PC-3 (cell line): ENCODE measurements around the gene C2orf74.

ENCODE experiments used
- EZH2 ChIP-seq: fragments of 300-600 bp; sonication (generic); IDR thresholded peaks from one replicate; pipeline ENCODE4 v1.6.1; 2017; ENCODE audit warnings: antibody characterized with exemption, mild to moderate bottlenecking, low read length; ENCODE audit not compliant: unreplicated experiment
- TF ChIP-seq, protein P1 (sequence below): fragments of 300-600 bp; sonication (generic); conservative IDR thresholded peaks from 2 replicates; pipeline ENCODE4 v1.5.1; 2017; ENCODE audit warnings: antibody characterized with exemption, low read depth, mild to moderate bottlenecking, low read length

DNA sequence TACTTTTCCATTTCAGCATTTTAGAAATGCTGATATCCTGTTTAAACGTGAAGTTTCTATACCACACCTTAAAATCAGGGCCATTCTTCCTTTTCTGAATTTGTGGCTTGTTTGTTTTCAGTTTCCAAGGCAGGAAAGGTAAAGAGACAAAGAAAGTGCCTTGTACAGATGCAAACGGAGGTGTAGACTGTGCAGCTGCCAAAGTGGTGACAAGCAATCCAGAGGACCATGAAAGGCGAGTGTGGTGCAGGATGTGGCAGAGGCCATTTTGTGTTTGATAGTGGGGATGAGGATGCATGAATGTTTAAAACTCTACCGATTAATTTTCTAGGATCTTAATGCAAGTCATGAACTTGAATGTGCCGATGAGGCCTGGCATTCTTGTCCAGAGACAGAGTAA lies 733 bp downstream of the C2orf74 start:
- TF ChIP-seq, protein P1, sequence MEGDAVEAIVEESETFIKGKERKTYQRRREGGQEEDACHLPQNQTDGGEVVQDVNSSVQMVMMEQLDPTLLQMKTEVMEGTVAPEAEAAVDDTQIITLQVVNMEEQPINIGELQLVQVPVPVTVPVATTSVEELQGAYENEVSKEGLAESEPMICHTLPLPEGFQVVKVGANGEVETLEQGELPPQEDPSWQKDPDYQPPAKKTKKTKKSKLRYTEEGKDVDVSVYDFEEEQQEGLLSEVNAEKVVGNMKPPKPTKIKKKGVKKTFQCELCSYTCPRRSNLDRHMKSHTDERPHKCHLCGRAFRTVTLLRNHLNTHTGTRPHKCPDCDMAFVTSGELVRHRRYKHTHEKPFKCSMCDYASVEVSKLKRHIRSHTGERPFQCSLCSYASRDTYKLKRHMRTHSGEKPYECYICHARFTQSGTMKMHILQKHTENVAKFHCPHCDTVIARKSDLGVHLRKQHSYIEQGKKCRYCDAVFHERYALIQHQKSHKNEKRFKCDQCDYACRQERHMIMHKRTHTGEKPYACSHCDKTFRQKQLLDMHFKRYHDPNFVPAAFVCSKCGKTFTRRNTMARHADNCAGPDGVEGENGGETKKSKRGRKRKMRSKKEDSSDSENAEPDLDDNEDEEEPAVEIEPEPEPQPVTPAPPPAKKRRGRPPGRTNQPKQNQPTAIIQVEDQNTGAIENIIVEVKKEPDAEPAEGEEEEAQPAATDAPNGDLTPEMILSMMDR = no peak
- no peak for TF ChIP-seq EZH2
